HCT116 (cell line): Measurements from ENCODE around the gene SOAT2. TPM values are rescaled to one million over a fixed set of nuclear protein-coding genes. Genes with fewer than 3 reads are reported as not detected.
"Not testable (repeated sequence)": the region's sequence is repeated elsewhere in the genome, so short reads cannot be mapped to it uniquely, and the experiment has no call there.

Experiments
- ATAC-seq: fragments of 200-7000 bp; cut with Tn5 transposase; 2 replicates; pipeline ENCODE4 v1.9.1; 2020; ENCODE audit warnings: mild to moderate bottlenecking, moderate library complexity
- BruUV-seq: library from RNA; stranded (reverse); fragments of 400-500 nt; replicated peaks from 2 replicates; lab custom pipeline; 2021; lab: Mats Ljungman, UMichigan
- CTCF ChIA-PET: fragments of 300-600 bp; sonication (Branson Sonifier 250); formaldehyde crosslinking; loops from one replicate; lab custom pipeline; 2021; ENCODE audit warnings: antibody characterized with exemption; lab: Charles Lee
- POLR2A ChIA-PET: fragments of 300-600, 350-600 bp; sonication (Branson Sonifier 250); formaldehyde crosslinking; loops from one replicate; lab custom pipeline; 2021; ENCODE audit warnings: antibody characterized with exemption; lab: Charles Lee
- RAD21 ChIA-PET, 2 experiments: fragments of 300-600 bp; sonication (Branson Sonifier 250); formaldehyde crosslinking; loops; one replicate each; lab custom pipeline; 2023; ENCODE audit warnings: low total read pairs in 2 of 2; ENCODE audit not compliant: uncharacterized antibody in 2 of 2, unreplicated experiment in 2 of 2, low non-redundant PET in 1 of 2; lab: Charles Lee
- DNase-seq: peaks from one replicate; pipeline ENCODE4 v3.0.0-alpha.2; 2010; ENCODE audit warnings: low read depth, low spot score
- H2AFZ ChIP-seq: fragments of 200-600 bp; shearing (Covaris generic), sonication (generic); 2 replicates; pipeline ENCODE4 v1.6.1; 2017; ENCODE audit warnings: low read depth, mixed run types, mixed read lengths, antibody characterized with exemption, low read length; ENCODE audit not compliant: poor library complexity, severe bottlenecking
- H3K27ac ChIP-seq: 2 replicates; pipeline ENCODE4 v1.5.1; 2012; ENCODE audit warnings: low read depth, low read length
- H3K27me3 ChIP-seq: fragments of 200-600 bp; sonication (generic); 2 replicates; pipeline ENCODE4 v1.6.1; 2016; ENCODE audit warnings: mixed run types, low read length, mixed read lengths; ENCODE audit not compliant: insufficient read depth
- H3K36me3 ChIP-seq, 2 experiments: fragments of 200-500 bp in 1 of 2; fragments of 200-600 bp in 1 of 2; sonication (Bioruptor generic) in 1 of 2; sonication (generic) in 1 of 2; 2 replicates each; pipeline versions ENCODE4 v1.5.1 to v1.6.1; 2014 to 2016; ENCODE audit warnings: low read length in 2 of 2, inconsistent platforms in 1 of 2, mixed read lengths in 1 of 2, mixed run types in 1 of 2; ENCODE audit not compliant: insufficient read depth in 2 of 2, control insufficient read depth in 1 of 2
- H3K4me1 ChIP-seq, 2 experiments: fragments of 200-600 bp in 1 of 2; sonication (generic) in 1 of 2; 2 replicates each; pipeline versions ENCODE4 v1.5.1 to v1.6.1; 2012 to 2017; ENCODE audit warnings: low read length in 2 of 2, inconsistent platforms in 1 of 2, mild to moderate bottlenecking in 1 of 2, mixed read lengths in 1 of 2, mixed run types in 1 of 2, moderate library complexity in 1 of 2; ENCODE audit not compliant: insufficient read depth in 2 of 2, control insufficient read depth in 1 of 2
- H3K4me2 ChIP-seq: fragments of 200-600 bp; sonication (generic); 2 replicates; pipeline ENCODE4 v1.6.1; 2017; ENCODE audit warnings: mixed run types, low read length, mixed read lengths
- H3K4me3 ChIP-seq, 2 experiments: fragments of 200-600 bp in 1 of 2; sonication (generic) in 1 of 2; replicated peaks in 1 of 2; 2 replicates each; pipeline ENCODE4 v1.5.1; 2011 to 2016; ENCODE audit warnings: low read length in 2 of 2, control low read depth in 1 of 2, low read depth in 1 of 2, mild to moderate bottlenecking in 1 of 2, mixed read lengths in 1 of 2, mixed run types in 1 of 2
- H3K79me2 ChIP-seq: fragments of 200-600 bp; sonication (generic); 2 replicates; pipeline ENCODE4 v1.6.1; 2017; ENCODE audit warnings: mild to moderate bottlenecking, mixed run types, low read length, moderate library complexity, mixed read lengths; ENCODE audit not compliant: insufficient read depth
- H3K9ac ChIP-seq: fragments of 200-600 bp; sonication (generic); 2 replicates; pipeline ENCODE4 v1.6.1; 2016; ENCODE audit warnings: low read length, mixed read lengths
- H3K9me2 ChIP-seq: fragments of 200-600 bp; sonication (generic), shearing (Covaris generic); 2 replicates; pipeline ENCODE4 v1.6.1; 2017; ENCODE audit warnings: mixed run types, mild to moderate bottlenecking, moderate library complexity; ENCODE audit not compliant: insufficient read depth
- H3K9me3 ChIP-seq, 2 experiments: fragments of 200-500 bp in 1 of 2; fragments of 200-600 bp in 1 of 2; sonication (Bioruptor generic) in 1 of 2; sonication (generic) in 1 of 2; 2 replicates each; pipeline ENCODE4 v1.6.1; 2014 to 2017; ENCODE audit warnings: low read length in 2 of 2, mixed read lengths in 2 of 2, inconsistent platforms in 1 of 2, low read depth in 1 of 2, mild to moderate bottlenecking in 1 of 2, mixed run types in 1 of 2, moderate library complexity in 1 of 2; ENCODE audit not compliant: control insufficient read depth in 1 of 2, insufficient read depth in 1 of 2
- H4K20me1 ChIP-seq: fragments of 200-600 bp; sonication (generic), shearing (Covaris generic); 2 replicates; pipeline ENCODE4 v1.6.1; 2017; ENCODE audit warnings: mixed run types, mild to moderate bottlenecking, moderate library complexity; ENCODE audit not compliant: insufficient read depth
- POLR2A ChIP-seq: IDR thresholded peaks from 2 replicates; pipeline ENCODE4 v1.7.0; 2011; ENCODE audit warnings: borderline replicate concordance; ENCODE audit not compliant: insufficient read depth, insufficient read length; ENCODE audit errors: extremely low read depth
- REST ChIP-seq: IDR thresholded peaks from 2 replicates; pipeline ENCODE4 v1.6.1; 2012; ENCODE audit warnings: low read depth
- ZFX ChIP-seq: fragments of 450-650 bp; IDR thresholded peaks from 2 replicates; pipeline ENCODE4 v1.6.1; 2017
- intact Hi-C: fragments of 100-400 bp; cut with micrococcal nuclease; formaldehyde crosslinking; loops from 2 replicates; pipeline ENCODE4 v1.10.0; 2022
- total RNA-seq: library from RNA; stranded (reverse); gene quantifications from one replicate; pipeline ENCODE4 v1.2.1, GENCODE V29; 2021; ENCODE audit not compliant: unreplicated experiment

SOAT2 gene
- total RNA-seq, 1 experiment from 2014 or later: 0.17 TPM

GRCh38 chr12:53107122-53107521, 3.8 kb downstream of the SOAT2 start:
- intact Hi-C loops: no loop called here
- no peak for ATAC-seq
- H3K79me2 ChIP-seq: no peaks in the 10 kb centered on the region
- H3K9me3 ChIP-seq: no peaks in the 10 kb centered on the region
- H3K27ac ChIP-seq: no peak overlapping the region
- H3K36me3 ChIP-seq: no peaks in the 10 kb centered on the region
- H3K4me3 ChIP-seq: no peak overlapping the region
- H4K20me1 ChIP-seq: no peaks in the 10 kb centered on the region
- no TSS peak for BruUV-seq
- CTCF ChIA-PET: no interaction called here
- H2AFZ ChIP-seq: no peak overlapping the region
- no peak for TF ChIP-seq REST
- no peak for TF ChIP-seq ZFX
- TF ChIP-seq POLR2A: no peak
- no peak overlapping the region for H3K9ac ChIP-seq
- DNase-seq: no peak
- H3K27me3 ChIP-seq: no peaks in the 10 kb centered on the region
- RAD21 ChIA-PET: no interaction called here
- POLR2A ChIA-PET: no interaction called here
- H3K9me2 ChIP-seq: no peaks in the 10 kb centered on the region
- no peak overlapping the region for H3K4me2 ChIP-seq
- peaks cover 0 to 8% of the 10 kb centered on the region in 2 experiments; a peak in 1 of 4 replicates for H3K4me1 ChIP-seq

GRCh38 chr12:53112431-53112830, 9.1 kb downstream of the SOAT2 start:
- not testable (repeated sequence) for H3K4me3 ChIP-seq, ATAC-seq

More at GRCh38 chr12:53112431-53112830, 9.1 kb downstream of the SOAT2 start:
- H3K4me1 ChIP-seq, H3K9ac ChIP-seq, H3K4me2 ChIP-seq, H3K27ac ChIP-seq, H2AFZ ChIP-seq, RAD21 ChIA-PET, BruUV-seq, intact Hi-C loops, H4K20me1 ChIP-seq, CTCF ChIA-PET, H3K36me3 ChIP-seq, H3K9me2 ChIP-seq, H3K9me3 ChIP-seq, H3K79me2 ChIP-seq, H3K27me3 ChIP-seq, DNase-seq: not testable (repeated sequence)
- POLR2A ChIA-PET: interaction anchor here (0.7 kb wide), 1 partner anchor 48 kb away, joined by 3 read pairs; no protein-coding TSS in a partner anchor
